Measurements from ENCODE around the gene CORO6.
A peak's percentile ranks its signal among the peaks of the same experiment; 100 is the strongest.

The CORO6 gene

GRCh38 chr17:29572691-29573557, 49.8 kb downstream of the CORO6 start:
- no peak overlapping the region for H2AFZ ChIP-seq (ENCODE audit: low read length)
- TF ChIP-seq EZH2phosphoT487 (IDR thresholded peaks at IDR 0.05; ENCODE audit: low read length), result no peak
- TF ChIP-seq CTCF (IDR thresholded peaks at IDR 0.05; ENCODE audit: low read length), result peak; percentile 71
- TF ChIP-seq EZH2 (optimal IDR thresholded peaks at IDR 0.05; ENCODE audit: low read depth, low read length), result no peak
- no peaks in the 10 kb centered on the region for H3K9me2 ChIP-seq (replicated peaks; ENCODE audit: insufficient read depth, low read length)
- H3F3A ChIP-seq (ENCODE audit: insufficient read depth, low read length), result peaks cover 9% of the 10 kb centered on the region
- peak; percentile 64 for DNase-seq
- peak overlapping the region; percentile 33; the same call in 1 of the 2 replicates for H3K4me3 ChIP-seq (ENCODE audit: low read length)
- no peaks in the 10 kb centered on the region for H3K4me1 ChIP-seq (ENCODE audit: low read length)
- no peaks in the 10 kb centered on the region for H3K79me2 ChIP-seq (ENCODE audit: low read length)
- H3K27ac ChIP-seq (ENCODE audit: low read length), result no peak overlapping the region
- no peaks in the 10 kb centered on the region for H3K27me3 ChIP-seq (replicated peaks; ENCODE audit: insufficient read depth, low read length)
- no peaks in the 10 kb centered on the region for H4K20me1 ChIP-seq (ENCODE audit: insufficient read depth, low read length)
- H3K9me3 ChIP-seq (replicated peaks; ENCODE audit: insufficient read depth, low read length), result no peaks in the 10 kb centered on the region
- no peaks in the 10 kb centered on the region for H3K36me3 ChIP-seq (replicated peaks; ENCODE audit: insufficient read depth, low read length)
- no peak overlapping the region; the same call in 1 of the 2 replicates for H3K9ac ChIP-seq (ENCODE audit: low read length)
- H3K4me2 ChIP-seq (ENCODE audit: low read depth, low read length), result peak overlapping the region; percentile 85

GRCh38 chr17:29571883-29572681, 50.6 kb downstream of the CORO6 start:
- H4K20me1 ChIP-seq (ENCODE audit: insufficient read depth, low read length), result no peaks in the 10 kb centered on the region
- H3K9me3 ChIP-seq (replicated peaks; ENCODE audit: insufficient read depth, low read length), result no peaks in the 10 kb centered on the region
- TF ChIP-seq EZH2phosphoT487 (IDR thresholded peaks at IDR 0.05; ENCODE audit: low read length) (no peak), EZH2 (optimal IDR thresholded peaks at IDR 0.05; ENCODE audit: low read depth, low read length) (no peak), CTCF (IDR thresholded peaks at IDR 0.05; ENCODE audit: low read length) (no peak)
- H3K36me3 ChIP-seq (replicated peaks; ENCODE audit: insufficient read depth, low read length), result no peaks in the 10 kb centered on the region
- H3K4me3 ChIP-seq (ENCODE audit: low read length), result no peak overlapping the region
- no peaks in the 10 kb centered on the region for H3K9me2 ChIP-seq (replicated peaks; ENCODE audit: insufficient read depth, low read length)
- no peaks in the 10 kb centered on the region for H3K4me1 ChIP-seq (ENCODE audit: low read length)
- peak overlapping the region; percentile 85; the same call in 1 of the 2 replicates for H3K4me2 ChIP-seq (ENCODE audit: low read depth, low read length)
- DNase-seq, result no peak
- peaks cover 18% of the 10 kb centered on the region for H3F3A ChIP-seq (ENCODE audit: insufficient read depth, low read length)
- no peaks in the 10 kb centered on the region for H3K79me2 ChIP-seq (ENCODE audit: low read length)
- no peak overlapping the region; the same call in 1 of the 2 replicates for H3K9ac ChIP-seq (ENCODE audit: low read length)
- no peaks in the 10 kb centered on the region for H3K27me3 ChIP-seq (replicated peaks; ENCODE audit: insufficient read depth, low read length)
- no peak overlapping the region for H2AFZ ChIP-seq (ENCODE audit: low read length)
- no peak overlapping the region for H3K27ac ChIP-seq (ENCODE audit: low read length)

GRCh38 chr17:29571486-29571882, 51.2 kb downstream of the CORO6 start:
- Histone ChIP-seq H2AFZ (ENCODE audit: low read length) (no peak overlapping the region), H3F3A (ENCODE audit: insufficient read depth, low read length) (peaks cover 22% of the 10 kb centered on the region), H3K9ac (ENCODE audit: low read length) (no peak overlapping the region), H3K9me3 (replicated peaks; ENCODE audit: insufficient read depth, low read length) (no peaks in the 10 kb centered on the region), H3K4me2 (ENCODE audit: low read depth, low read length) (no peak overlapping the region), H3K27ac (ENCODE audit: low read length) (no peak overlapping the region), H3K4me3 (ENCODE audit: low read length) (no peak overlapping the region), H3K36me3 (replicated peaks; ENCODE audit: insufficient read depth, low read length) (no peaks in the 10 kb centered on the region), H3K27me3 (replicated peaks; ENCODE audit: insufficient read depth, low read length) (no peaks in the 10 kb centered on the region), H3K9me2 (replicated peaks; ENCODE audit: insufficient read depth, low read length) (no peaks in the 10 kb centered on the region), H3K79me2 (ENCODE audit: low read length) (no peaks in the 10 kb centered on the region), H4K20me1 (ENCODE audit: insufficient read depth, low read length) (no peaks in the 10 kb centered on the region), H3K4me1 (ENCODE audit: low read length) (no peaks in the 10 kb centered on the region)
- TF ChIP-seq CTCF (IDR thresholded peaks at IDR 0.05; ENCODE audit: low read length), result no peak
- no peak for TF ChIP-seq EZH2 (optimal IDR thresholded peaks at IDR 0.05; ENCODE audit: low read depth, low read length)
- TF ChIP-seq EZH2phosphoT487 (IDR thresholded peaks at IDR 0.05; ENCODE audit: low read length), result no peak
- DNase-seq, result no peak
